RWPE1 (cell line): Measurements from ENCODE around the gene C5orf58.

Experiments
- CTCF ChIA-PET: fragments of 350-600 bp; sonication (Branson Sonifier 250); formaldehyde crosslinking; extraction: SDS; loops from one replicate; lab custom pipeline; 2021; lab: Yijun Ruan, JAX
- POLR2A ChIA-PET: fragments of 400-600 bp; formaldehyde crosslinking; extraction: SDS; loops from one replicate; lab custom pipeline; 2020; ENCODE audit warnings: antibody characterized with exemption; ENCODE audit not compliant: low non-redundant PET; lab: Yijun Ruan, JAX
- DNase-seq: peaks from one replicate; pipeline ENCODE4 v3.0.0; 2012; ENCODE audit warnings: low spot score
- H3K27ac ChIP-seq: fragments of 450-650 bp; 2 replicates; pipeline ENCODE4 v1.5.1; 2017
- TF ChIP-seq, protein P1 (sequence below): fragments of 450-650 bp; conservative IDR thresholded peaks from 2 replicates; pipeline ENCODE4 v1.5.1; 2017; ENCODE audit warnings: low read depth, mild to moderate bottlenecking

Gene C5orf58

DNA sequence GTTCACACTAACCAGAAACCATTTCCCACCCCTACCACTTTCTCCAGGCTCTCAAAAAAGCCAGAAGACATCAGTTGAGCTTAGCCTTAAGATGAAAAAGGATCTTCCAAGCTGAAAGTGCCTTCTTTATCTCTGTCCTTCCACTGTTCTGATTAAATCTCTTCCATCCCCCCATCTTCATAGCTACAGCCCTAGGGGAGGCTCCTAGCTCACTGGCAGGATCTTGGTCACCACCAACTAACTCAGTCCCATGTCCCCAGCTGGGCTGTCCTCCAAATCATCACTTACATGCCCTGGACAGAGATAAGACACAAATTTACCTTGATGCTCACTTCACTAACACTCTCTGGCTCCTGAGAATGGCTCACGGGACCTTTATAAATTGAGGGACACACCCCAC, 50.5 kb downstream of the C5orf58 start:
- no peak for DNase-seq
- TF ChIP-seq, protein P1, sequence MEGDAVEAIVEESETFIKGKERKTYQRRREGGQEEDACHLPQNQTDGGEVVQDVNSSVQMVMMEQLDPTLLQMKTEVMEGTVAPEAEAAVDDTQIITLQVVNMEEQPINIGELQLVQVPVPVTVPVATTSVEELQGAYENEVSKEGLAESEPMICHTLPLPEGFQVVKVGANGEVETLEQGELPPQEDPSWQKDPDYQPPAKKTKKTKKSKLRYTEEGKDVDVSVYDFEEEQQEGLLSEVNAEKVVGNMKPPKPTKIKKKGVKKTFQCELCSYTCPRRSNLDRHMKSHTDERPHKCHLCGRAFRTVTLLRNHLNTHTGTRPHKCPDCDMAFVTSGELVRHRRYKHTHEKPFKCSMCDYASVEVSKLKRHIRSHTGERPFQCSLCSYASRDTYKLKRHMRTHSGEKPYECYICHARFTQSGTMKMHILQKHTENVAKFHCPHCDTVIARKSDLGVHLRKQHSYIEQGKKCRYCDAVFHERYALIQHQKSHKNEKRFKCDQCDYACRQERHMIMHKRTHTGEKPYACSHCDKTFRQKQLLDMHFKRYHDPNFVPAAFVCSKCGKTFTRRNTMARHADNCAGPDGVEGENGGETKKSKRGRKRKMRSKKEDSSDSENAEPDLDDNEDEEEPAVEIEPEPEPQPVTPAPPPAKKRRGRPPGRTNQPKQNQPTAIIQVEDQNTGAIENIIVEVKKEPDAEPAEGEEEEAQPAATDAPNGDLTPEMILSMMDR: no peak
- ChIA-PET POLR2A (no interaction called here), CTCF (no interaction called here)
- H3K27ac ChIP-seq: no peak overlapping the region

DNA sequence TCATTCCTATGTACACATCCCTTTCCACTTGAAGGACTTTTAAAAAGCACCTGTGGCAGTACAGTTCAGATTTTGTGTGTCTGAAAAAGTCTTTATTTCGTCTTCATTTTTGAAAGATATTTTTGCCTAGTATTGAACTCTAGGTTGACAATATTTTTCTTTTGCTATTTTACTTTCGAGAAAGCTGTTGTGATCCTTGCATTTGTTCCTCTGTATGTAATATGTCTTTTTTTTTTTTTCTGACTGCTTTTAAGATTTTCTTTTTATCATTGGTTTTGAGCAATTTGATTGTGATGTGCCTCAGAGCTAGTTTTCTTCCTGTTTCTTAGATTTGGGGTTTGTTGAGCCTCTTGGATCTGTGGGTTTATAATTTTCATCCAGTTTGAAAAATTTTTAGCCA, 51.4 kb downstream of the C5orf58 start:
- POLR2A ChIA-PET: no interaction called here
- DNase-seq: no peak
- no peak overlapping the region for H3K27ac ChIP-seq
- CTCF ChIA-PET: interaction anchor here (0.6 to 0.7 kb wide), 2 partner anchors 15 to 137 kb away, joined by 3 to 4 read pairs; no protein-coding TSS in a partner anchor
- TF ChIP-seq, protein P1: no peak

- DNase-seq: no peak
- ChIA-PET CTCF (no interaction called here), POLR2A (no interaction called here)
Observed at GRCh38 chr5:170285181-170285580, 52.4 kb downstream of the C5orf58 start.

DNA sequence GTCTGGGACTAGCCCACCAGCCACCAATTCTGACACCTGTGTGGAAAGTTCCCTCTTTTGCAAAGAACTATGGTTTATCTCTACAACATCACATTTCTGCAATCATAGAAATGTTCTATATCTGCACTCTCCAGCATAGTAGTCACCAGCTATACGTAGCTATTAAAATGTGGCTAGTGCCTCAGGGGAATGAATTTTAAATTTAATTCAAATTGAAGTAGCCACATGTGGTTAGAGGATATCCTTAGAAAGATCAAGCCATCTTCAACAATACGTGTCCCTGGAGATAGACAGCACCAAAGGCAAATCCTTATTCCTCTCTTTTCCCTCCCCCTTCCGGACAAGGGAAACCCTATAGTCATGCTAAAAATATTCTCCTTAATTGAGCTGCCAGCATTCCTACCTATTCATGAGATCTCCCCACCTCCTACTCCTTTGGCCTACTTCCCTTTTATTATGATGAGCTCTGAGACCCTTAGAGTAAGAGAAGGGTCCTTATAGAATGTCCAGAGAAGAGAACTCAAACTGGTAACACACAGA, 53.7 kb downstream of the C5orf58 start:
- POLR2A ChIA-PET: no interaction called here
- CTCF ChIA-PET: no interaction called here
- H3K27ac ChIP-seq: no peak overlapping the region
- no peak for DNase-seq
- TF ChIP-seq, protein P1: no peak

More at GRCh38 chr5:170285181-170285580, 52.4 kb downstream of the C5orf58 start:
- TF ChIP-seq, protein P1: no peak
- no peak overlapping the region for H3K27ac ChIP-seq

- no peak for DNase-seq
- no peak overlapping the region for H3K27ac ChIP-seq
- ChIA-PET POLR2A (no interaction called here), CTCF (interaction anchor here (0.6 kb wide), 1 partner anchor 25 kb away, joined by 3 read pairs; no protein-coding TSS in a partner anchor)
- TF ChIP-seq, protein P1: no peak
Observed at GRCh38 chr5:170287532-170287931, 54.7 kb downstream of the C5orf58 start.

- no peak for DNase-seq
- ChIA-PET CTCF (no interaction called here), POLR2A (no interaction called here)
Observed at GRCh38 chr5:170288151-170288550, 55.4 kb downstream of the C5orf58 start.

More at GRCh38 chr5:170288151-170288550, 55.4 kb downstream of the C5orf58 start:
- H3K27ac ChIP-seq: no peak overlapping the region
- TF ChIP-seq, protein P1: no peak
